Mesodermal cell (in vitro differentiated cells): Measurements from ENCODE around the gene ATE1. TPM values are rescaled to one million over a fixed set of nuclear protein-coding genes. Genes with fewer than 3 reads are reported as not detected.
"Not testable (repeated sequence)": the region's sequence is repeated elsewhere in the genome, so short reads cannot be mapped to it uniquely, and the experiment has no call there.

Source experiments
- H3K27ac ChIP-seq: 2 replicates; pipeline ENCODE4 v1.7.0; 2013; ENCODE audit warnings: mild to moderate bottlenecking, low read depth, low read length, moderate library complexity; ENCODE audit not compliant: severe bottlenecking
- H3K36me3 ChIP-seq: 2 replicates; pipeline ENCODE4 v1.7.1; 2013; ENCODE audit warnings: mild to moderate bottlenecking, low read length, moderate library complexity; ENCODE audit not compliant: control insufficient read depth, insufficient read depth
- H3K4me1 ChIP-seq: one replicate; pipeline ENCODE4 v1.7.1; 2013; ENCODE audit warnings: mild to moderate bottlenecking, low read length; ENCODE audit not compliant: insufficient read depth, control insufficient read depth, poor library complexity, severe bottlenecking
- H3K4me3 ChIP-seq: 2 replicates; pipeline ENCODE4 v1.7.0; 2013; ENCODE audit warnings: low read length, control low read depth, mild to moderate bottlenecking; ENCODE audit not compliant: insufficient read depth, poor library complexity, severe bottlenecking; ENCODE audit errors: extremely low read depth
- H3K9me3 ChIP-seq: 2 replicates; pipeline ENCODE4 v1.7.1; 2013; ENCODE audit warnings: mild to moderate bottlenecking, low read length, moderate library complexity; ENCODE audit not compliant: control insufficient read depth
- WGBS, 2 experiments: methylation state at CpG; one replicate each; pipeline ENCODE4 v1.1.5; 2013; ENCODE audit warnings: missing lambda C conversion rate in 2 of 2; ENCODE audit not compliant: insufficient coverage in 2 of 2; 5-methylcytosine and 5-hydroxymethylcytosine counted together
- polyA plus RNA-seq, 2 experiments: library from polyadenylated mRNA; stranded (reverse); fragments of 50-300 nt; gene quantifications; one replicate each; pipeline ENCODE4 v1.2.3, GENCODE V29; 2013

The ATE1 gene
- 20.9 TPM for polyA plus RNA-seq (2013, experiment 1 of 2)
- polyA plus RNA-seq (2013, experiment 2 of 2) = 20.3 TPM

- Histone ChIP-seq H3K4me3 (peak within 1 kb of the TSS; percentile 88), H3K27ac (peak within 1 kb of the TSS; percentile 95), H3K36me3 (no peaks in the 10 kb centered on the region), H3K9me3 (no peaks in the 10 kb centered on the region), H3K4me1 (no peaks in the 10 kb centered on the region)
- 0% methylated on average over 57 to 59 of the region's 87 CpGs for WGBS, 2 experiments
Observed at GRCh38 chr10:121927841-121928527, at the start of gene ATE1. Gene ATE1, minus strand, starts transcription at chr10:121928031. Its CDS starts 82 bp downstream, at chr10:121927949.

GRCh38 chr10:121976607-121977006 is 48.8 kb upstream of the ATE1 start:
- H3K36me3 ChIP-seq = peaks cover 2% of the 10 kb centered on the region
- H3K4me1 ChIP-seq = no peaks in the 10 kb centered on the region
- no peak overlapping the region for H3K27ac ChIP-seq
- peaks cover 19% of the 10 kb centered on the region for H3K9me3 ChIP-seq
- 95 to 100% methylated on average over 5 to 6 of the region's 6 CpGs for WGBS, 2 experiments
- H3K4me3 ChIP-seq = no peak overlapping the region

- peaks cover 19% of the 10 kb centered on the region for H3K9me3 ChIP-seq
- H3K4me3 ChIP-seq = peak overlapping the region; percentile 72
- 44 to 60% methylated on average over 15 of the region's 21 CpGs for WGBS, 2 experiments
- H3K4me1 ChIP-seq = no peaks in the 10 kb centered on the region
- H3K27ac ChIP-seq = peak overlapping the region; percentile 80
- peaks cover 5% of the 10 kb centered on the region for H3K36me3 ChIP-seq
Observed at GRCh38 chr10:121975295-121976086, 47.7 kb upstream of the ATE1 start.

GRCh38 chr10:121974535-121975294 is 46.9 kb upstream of the ATE1 start, which contains the start of gene NSMCE4A:
Gene NSMCE4A, minus strand, starts transcription at chr10:121975217. Its CDS starts 52 bp downstream, at chr10:121975165.
- H3K36me3 ChIP-seq = peaks cover 8% of the 10 kb centered on the region
- no peaks in the 10 kb centered on the region for H3K4me1 ChIP-seq
- H3K27ac ChIP-seq = peak within 1 kb of the TSS; percentile 80
- WGBS, 2 experiments = 0% methylated on average over 84 to 87 of the region's 101 CpGs
- peak within 1 kb of the TSS; percentile 72 for H3K4me3 ChIP-seq
- peaks cover 19% of the 10 kb centered on the region for H3K9me3 ChIP-seq

GRCh38 chr10:121974019-121974534 is 46.2 kb upstream of the ATE1 start:
- Histone ChIP-seq H3K36me3 (peaks cover 13% of the 10 kb centered on the region), H3K27ac (peak overlapping the region; percentile 80), H3K9me3 (peaks cover 19% of the 10 kb centered on the region), H3K4me1 (no peaks in the 10 kb centered on the region), H3K4me3 (peak overlapping the region; percentile 72)
- 15% methylated on average over 21 of the region's 21 CpGs for WGBS, 2 experiments

- peaks cover 60% of the 10 kb centered on the region for H3K36me3 ChIP-seq
- H3K27ac ChIP-seq, H3K9me3 ChIP-seq, H3K4me3 ChIP-seq, H3K4me1 ChIP-seq: not testable (repeated sequence)
- WGBS, 2 experiments = 96 to 97% methylated on average over 4 to 8 of the region's 8 CpGs
Observed at GRCh38 chr10:121969086-121969485, 41.3 kb upstream of the ATE1 start.

- Histone ChIP-seq H3K4me3 (no peak overlapping the region), H3K36me3 (peaks cover 71% of the 10 kb centered on the region)
- 88 to 90% methylated on average over 1 of the region's 3 CpGs for WGBS, 2 experiments
Observed at GRCh38 chr10:121965996-121966395, 38.2 kb upstream of the ATE1 start.

GRCh38 chr10:121961456-121961855 is 33.6 kb upstream of the ATE1 start:
- peaks cover 43% of the 10 kb centered on the region for H3K36me3 ChIP-seq
- H3K4me3 ChIP-seq = no peak overlapping the region
- 100% methylated on average over 1 to 2 of the region's 2 CpGs for WGBS, 2 experiments
- no peaks in the 10 kb centered on the region for H3K9me3 ChIP-seq
- no peak overlapping the region for H3K27ac ChIP-seq
- no peaks in the 10 kb centered on the region for H3K4me1 ChIP-seq

More at GRCh38 chr10:121965996-121966395, 38.2 kb upstream of the ATE1 start:
- no peaks in the 10 kb centered on the region for H3K4me1 ChIP-seq
- H3K9me3 ChIP-seq = no peaks in the 10 kb centered on the region
- H3K27ac ChIP-seq = no peak overlapping the region

GRCh38 chr10:121959671-121960070 is 31.8 kb upstream of the ATE1 start:
- no peak overlapping the region for H3K4me3 ChIP-seq
- no peaks in the 10 kb centered on the region for H3K9me3 ChIP-seq
- peaks cover 40% of the 10 kb centered on the region for H3K36me3 ChIP-seq
- no CpG with 5 or more reads among the region's 3 CpGs for WGBS, 2 experiments
- H3K4me1 ChIP-seq = no peaks in the 10 kb centered on the region
- H3K27ac ChIP-seq = no peak overlapping the region
